Pancreas (tissue), 10 donors: ENCODE results near the gene TYSND1. TPM values are rescaled to one million over a fixed set of nuclear protein-coding genes. Genes with fewer than 3 reads are reported as not detected.

Experiments
- ATAC-seq, 4 donors: fragments of 200-7000 bp; cut with Tn5 transposase; one replicate each; pipeline versions ENCODE4 v1.8.0 to v1.9.1; 2020; ENCODE audit warnings: mild to moderate bottlenecking in 4 of 4, moderate library complexity in 4 of 4
- DNase-seq, 6 donors: peaks; one replicate each; pipeline ENCODE4 v3.0.0-alpha.2; 2020
- FAIRE-seq: peaks from 2 replicates; lab custom pipeline; 2012; peaks lifted over from hg19 to GRCh38; lab: Jason Lieb, UNC
- H3K27ac ChIP-seq, 4 donors: fragments of 200-600 bp; sonication (generic); 1 replicate in 3 of 4; 2 replicates in 1 of 4; pipeline versions ENCODE4 v1.5.0 to v1.8.0; 2020
- H3K27me3 ChIP-seq, 4 donors: fragments of 200-600 bp; one replicate each; pipeline ENCODE4 v1.8.0; 2021
- H3K36me3 ChIP-seq, 3 donors: fragments of 200-600 bp; sonication (generic) in 1 of 3; one replicate each; pipeline versions ENCODE4 v1.5.0 to v1.8.0; 2020 to 2021
- H3K4me1 ChIP-seq, 3 donors: fragments of 200-600 bp; one replicate each; pipeline ENCODE4 v1.8.0; 2021
- H3K4me3 ChIP-seq, 4 donors: fragments of 200-600 bp; sonication (generic) in 2 of 4; one replicate each; pipeline versions ENCODE4 v1.5.0 to v1.8.0; 2020 to 2021
- H3K9me3 ChIP-seq, 4 donors: fragments of 200-600 bp; one replicate each; pipeline ENCODE4 v1.8.0; 2021
- CTCF ChIP-seq, 4 donors: fragments of 200-600 bp; sonication (generic) in 3 of 4; IDR thresholded peaks; one replicate each; pipeline versions ENCODE4 v1.5.0 to v1.8.0; 2021; ENCODE audit warnings: antibody characterized with exemption in 4 of 4
- WGBS, 2 donors: extraction: QIAGEN DNeasy Blood & Tissue Kit; methylation state at CpG; one replicate each; pipeline ENCODE4 v1.1.7; 2013; 5-methylcytosine and 5-hydroxymethylcytosine counted together
- intact Hi-C, 3 donors: fragments of 100-400 bp; cut with DNase I; formaldehyde crosslinking; loops; one replicate each; pipeline versions ENCODE4 v1.11.1 to v1.14.2; 2022
- polyA plus RNA-seq, 2 donors: library from polyadenylated mRNA; stranded (reverse); fragments of 200-250 nt; gene quantifications; one replicate each; pipeline ENCODE4 v1.2.3, GENCODE V29; 2013
- total RNA-seq, 6 donors: library from RNA; stranded (reverse); fragmentation: NEBNext Ultra II Directional in 4 of 6; extraction: Animal tissue kit (Norgen Biotek cat#: 25700) in 4 of 6; gene quantifications; one replicate each; pipeline versions ENCODE4 v1.2.1 to v1.2.4, GENCODE V29; 2021 to 2023
- donor health status: healthy with polysubstance abuse.
- donor health status: DM: no; HTN: no; CAD: no; lungs with moderate emphysema.
- donor health status: DM: no; HTN: no; CAD: no.
- donor health status: control.
- donor health status: control.
- donor health status: Bipolar disorder and iron deficiency.
- donor health status: DM: yes; HTN: yes; CAD: no.
- donor health status: DM: no; HTN: no; CAD: no.
- donor health status: DM: no; HTN: no; CAD: no.
- donor health status: DM: yes; HTN: yes; CAD: no.

The TYSND1 gene
- total and polyA plus RNA-seq, 8 donors = 6.7 to 9.5 (median 7.9) TPM

GRCh38 chr10:70139151-70139996 lies 7.1 kb downstream of the TYSND1 start:
- Histone ChIP-seq H3K27ac (no peak overlapping the region), H3K27me3 (no peaks in the 10 kb centered on the region), H3K9me3 (no peaks in the 10 kb centered on the region), H3K4me3 (no peak overlapping the region), H3K4me1 (peaks cover 0 to 3% (median 0%) of the 10 kb centered on the region in 3 donors), H3K36me3 (no peaks in the 10 kb centered on the region)
- no peak for ATAC-seq
- FAIRE-seq = no peak
- WGBS, 2 donors = 90 to 91% methylated on average over 11 of the region's 11 CpGs
- no peak for DNase-seq
- intact Hi-C loops = no loop called here
- TF ChIP-seq CTCF (IDR thresholded peaks at IDR 0.05) = no peak

GRCh38 chr10:70137927-70138883 lies 8.3 kb downstream of the TYSND1 start:
- peaks cover 0 to 3% (median 0%) of the 10 kb centered on the region in 3 donors for H3K4me1 ChIP-seq
- no peaks in the 10 kb centered on the region for H3K9me3 ChIP-seq
- no peak overlapping the region for H3K4me3 ChIP-seq
- no peak overlapping the region for H3K27ac ChIP-seq
- ATAC-seq (peak in 1 of 4 donors; percentile 6), FAIRE-seq (no peak), DNase-seq (no peak)
- H3K27me3 ChIP-seq = no peaks in the 10 kb centered on the region
- intact Hi-C loops = no loop called here
- TF ChIP-seq CTCF (IDR thresholded peaks at IDR 0.05) = no peak
- H3K36me3 ChIP-seq = no peaks in the 10 kb centered on the region
- 91 to 94% methylated on average over 14 of the region's 14 CpGs for WGBS, 2 donors

- no peak overlapping the region for H3K27ac ChIP-seq
- TF ChIP-seq CTCF (IDR thresholded peaks at IDR 0.05) = no peak
- no peak for FAIRE-seq
- H3K4me1 ChIP-seq = peaks cover 0 to 3% (median 0%) of the 10 kb centered on the region in 3 donors
- no peaks in the 10 kb centered on the region for H3K36me3 ChIP-seq
- no peak overlapping the region for H3K4me3 ChIP-seq
- no peak for ATAC-seq
- intact Hi-C loops = no loop called here
- WGBS, 2 donors = 91% methylated on average over 9 of the region's 9 CpGs
- no peaks in the 10 kb centered on the region for H3K9me3 ChIP-seq
- H3K27me3 ChIP-seq = no peaks in the 10 kb centered on the region
- DNase-seq = no peak
Measured at GRCh38 chr10:70137135-70137534, 9.4 kb downstream of the TYSND1 start.

GRCh38 chr10:70135684-70136083 lies 10.8 kb downstream of the TYSND1 start:
- 57 to 68% methylated on average over 7 of the region's 7 CpGs for WGBS, 2 donors
- FAIRE-seq = no peak

More at GRCh38 chr10:70135684-70136083, 10.8 kb downstream of the TYSND1 start:
- no peak overlapping the region for H3K4me3 ChIP-seq
- ATAC-seq = peak in 1 of 4 donors; percentile 40
- H3K27ac ChIP-seq = no peak overlapping the region
- H3K9me3 ChIP-seq = no peaks in the 10 kb centered on the region
- H3K36me3 ChIP-seq = no peaks in the 10 kb centered on the region
- H3K27me3 ChIP-seq = no peaks in the 10 kb centered on the region
- intact Hi-C loops = no loop called here
- TF ChIP-seq CTCF (IDR thresholded peaks at IDR 0.05) = no peak
- peaks cover 0 to 3% (median 0%) of the 10 kb centered on the region in 3 donors for H3K4me1 ChIP-seq
- DNase-seq = peak in 2 of 6 donors; percentile 50 to 54
